Thoracic aorta (tissue), 2 donors: ENCODE results near the gene DOC2A. TPM values are rescaled to one million over a fixed set of nuclear protein-coding genes. Genes with fewer than 3 reads are reported as not detected.
"Not testable (repeated sequence)": the region's sequence is repeated elsewhere in the genome, so short reads cannot be mapped to it uniquely, and the experiment has no call there.

ENCODE experiments used
- ATAC-seq: fragments of 150-250 bp; one replicate; pipeline ENCODE4 v1.8.0; 2017; ENCODE audit warnings: low read depth; ENCODE audit not compliant: insufficient number of reproducible peaks, low FRiP score
- DNase-seq: peaks from one replicate; pipeline ENCODE4 v3.0.0-alpha.2; 2020; ENCODE audit warnings: low spot score
- H3K27ac ChIP-seq, 2 donors: fragments of 200-600 bp; sonication (generic); 1 replicate in 1 of 2; 2 replicates in 1 of 2; pipeline ENCODE4 v1.5.1; 2016; ENCODE audit warnings: mild to moderate bottlenecking in 2 of 2, moderate library complexity in 2 of 2
- H3K27me3 ChIP-seq: fragments of 200-600 bp; sonication (generic); replicated peaks from 2 replicates; pipeline ENCODE4 v1.6.0; 2016; ENCODE audit warnings: mild to moderate bottlenecking; ENCODE audit not compliant: insufficient read depth
- H3K36me3 ChIP-seq: fragments of 200-600 bp; sonication (generic); one replicate; pipeline ENCODE4 v1.5.1; 2016
- H3K4me1 ChIP-seq, 2 donors: fragments of 200-600 bp; sonication (generic); 1 replicate in 1 of 2; 2 replicates in 1 of 2; pipeline versions ENCODE4 v1.5.1 to v1.6.0; 2016; ENCODE audit warnings: low read depth in 2 of 2, mild to moderate bottlenecking in 1 of 2; ENCODE audit not compliant: control insufficient read depth in 1 of 2
- H3K4me3 ChIP-seq: fragments of 200-600 bp; sonication (generic); 2 replicates; pipeline ENCODE4 v1.5.1; 2016; ENCODE audit warnings: mild to moderate bottlenecking
- H3K9me3 ChIP-seq: fragments of 200-600 bp; sonication (generic); 2 replicates; pipeline ENCODE4 v1.5.1; 2016
- CTCF ChIP-seq: fragments of 200-600 bp; sonication (generic); IDR thresholded peaks from one replicate; pipeline ENCODE4 v1.5.1; 2019; ENCODE audit warnings: antibody characterized with exemption
- total RNA-seq, 2 donors: library from RNA; depleted of rRNA; stranded (reverse); fragments of >200 nt; gene quantifications; one replicate each; pipeline versions ENCODE4 v1.1.0 to v1.2.3, GENCODE V29; 2016

DOC2A gene
- total RNA-seq, 2 donors from 2014 or later: 0.56 TPM; not detected in 1

GRCh38 chr16:30022887-30023286 lies 12.1 kb upstream of the DOC2A start, which contains the start of gene C16orf92:
C16orf92 (plus strand) TSS chr16:30023198; CDS start chr16:30023341, 143 bp downstream.
- TF ChIP-seq CTCF: no peak
- peaks cover 2 to 10% of the 10 kb centered on the region in 2 donors for H3K4me1 ChIP-seq
- DNase-seq (no peak), ATAC-seq (no peak)
- no peaks in the 10 kb centered on the region for H3K27me3 ChIP-seq
- no peak within 1 kb of the TSS for H3K4me3 ChIP-seq
- no peaks in the 10 kb centered on the region for H3K9me3 ChIP-seq
- H3K36me3 ChIP-seq: no peaks in the 10 kb centered on the region
- no peak within 1 kb of the TSS for H3K27ac ChIP-seq

DNA sequence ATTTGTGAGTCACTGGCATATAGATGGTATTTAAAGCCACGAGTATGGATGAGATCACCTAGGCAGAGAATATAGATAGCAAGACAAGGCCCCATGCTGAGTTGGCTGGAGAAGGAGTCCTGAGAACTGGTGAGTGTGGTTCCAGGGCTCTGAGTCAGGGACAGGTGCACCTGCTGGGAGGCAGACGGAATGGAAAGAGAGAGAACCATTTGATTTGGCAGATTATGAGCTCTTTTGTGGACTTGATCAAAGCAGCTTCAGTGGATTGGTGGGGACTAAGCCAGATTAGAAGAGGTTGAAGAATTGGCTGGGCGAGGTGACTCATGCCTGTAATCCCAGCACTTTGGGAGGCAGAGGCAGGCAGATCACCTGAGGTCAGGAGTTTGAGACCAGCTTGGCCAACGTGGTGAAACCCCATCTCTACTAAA lies 7.9 kb upstream of the DOC2A start:
- no peak for TF ChIP-seq CTCF
- Histone ChIP-seq H3K4me1 (peaks cover 2 to 10% of the 10 kb centered on the region in 2 donors), H3K36me3 (no peaks in the 10 kb centered on the region), H3K27ac (no peak overlapping the region), H3K27me3 (no peaks in the 10 kb centered on the region), H3K9me3 (no peaks in the 10 kb centered on the region), H3K4me3 (no peak overlapping the region)
- DNase-seq (no peak), ATAC-seq (no peak)

DNA sequence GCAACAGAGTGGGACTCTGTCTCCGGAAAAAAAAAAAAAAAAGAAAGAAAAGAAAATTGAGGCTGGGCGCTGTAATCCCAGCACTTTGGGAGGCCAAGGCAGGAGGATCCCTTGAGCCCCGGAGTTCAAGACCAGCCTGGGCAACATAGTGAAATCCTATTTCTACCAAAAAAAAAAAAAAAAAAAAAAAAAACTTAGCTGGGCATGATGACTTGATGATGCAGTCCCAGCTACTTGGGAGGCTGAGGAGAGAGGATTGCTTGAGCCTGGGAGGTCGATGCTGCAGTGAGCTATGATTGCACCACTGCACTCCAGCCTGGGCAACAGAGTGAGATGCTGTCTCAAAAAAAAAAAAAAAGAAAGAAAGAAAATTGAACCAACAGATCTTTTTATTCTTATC lies 7.1 kb upstream of the DOC2A start:
- H3K36me3 ChIP-seq, H3K9me3 ChIP-seq, H3K27ac ChIP-seq, H3K4me3 ChIP-seq, H3K27me3 ChIP-seq, ATAC-seq, DNase-seq: not testable (repeated sequence)
- H3K4me1 ChIP-seq: peaks cover 2 to 10% of the 10 kb centered on the region in 2 donors

DNA sequence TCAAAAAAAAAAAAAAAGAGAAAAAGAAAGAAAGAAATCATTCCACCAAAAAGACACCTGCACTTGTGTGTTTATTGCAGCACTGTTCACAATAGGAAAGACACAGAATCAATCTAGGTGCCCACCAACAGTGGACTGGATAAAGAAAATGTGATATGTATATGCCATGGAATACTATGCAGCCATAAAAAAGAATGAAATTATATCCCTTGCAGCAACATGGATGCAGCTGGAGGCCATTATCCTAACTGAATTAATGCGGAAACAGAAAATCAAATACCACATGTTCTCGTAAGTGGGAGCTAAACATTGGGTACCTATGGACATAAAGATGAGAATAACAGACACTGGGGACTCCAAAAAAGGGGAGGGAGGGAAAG lies 6.4 kb upstream of the DOC2A start:
- Histone ChIP-seq H3K27me3 (no peaks in the 10 kb centered on the region), H3K36me3 (no peaks in the 10 kb centered on the region)

GRCh38 chr16:30016555-30017276 lies 5.9 kb upstream of the DOC2A start:
- TF ChIP-seq CTCF: no peak
- DNase-seq: no peak
- Histone ChIP-seq H3K4me1 (peaks cover 2 to 14% of the 10 kb centered on the region in 2 donors), H3K36me3 (no peaks in the 10 kb centered on the region), H3K27me3 (peaks cover 3% of the 10 kb centered on the region), H3K9me3 (no peaks in the 10 kb centered on the region), H3K27ac (no peak overlapping the region), H3K4me3 (no peak overlapping the region)
- no peak for ATAC-seq

More for the DNA sequence above, 6.4 kb upstream of the DOC2A start:
- H3K9me3 ChIP-seq: no peaks in the 10 kb centered on the region
- no peak overlapping the region for H3K4me3 ChIP-seq
- H3K4me1 ChIP-seq: peaks cover 2 to 11% of the 10 kb centered on the region in 2 donors
- ATAC-seq: no peak
- DNase-seq: no peak
- no peak overlapping the region for H3K27ac ChIP-seq
- TF ChIP-seq CTCF: no peak

- not testable (repeated sequence) for ATAC-seq
Observed at GRCh38 chr16:30015450-30015849, 4.6 kb upstream of the DOC2A start.

DNA sequence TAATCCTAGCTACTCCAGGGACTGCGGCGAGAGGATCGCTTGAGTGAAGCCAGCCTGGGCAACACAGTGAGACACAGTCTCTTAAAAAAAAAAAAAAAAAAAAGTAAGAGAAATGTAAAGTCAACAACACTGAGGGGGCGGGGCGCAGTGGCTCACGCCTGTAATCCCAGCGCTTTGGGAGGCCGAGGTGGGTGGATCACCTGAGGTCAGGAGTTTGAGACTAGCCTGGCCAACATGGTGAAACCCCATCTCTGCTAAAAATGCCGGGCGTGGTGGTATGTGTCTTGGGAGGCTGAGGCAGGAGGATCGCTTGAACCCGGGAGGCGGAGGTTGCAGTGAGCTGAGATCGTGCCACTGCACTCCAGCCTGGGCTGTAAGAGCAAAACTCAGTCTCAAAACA lies 1.8 kb upstream of the DOC2A start:
- not testable (repeated sequence) for ATAC-seq, H3K27ac ChIP-seq, DNase-seq, H3K36me3 ChIP-seq, H3K4me3 ChIP-seq, H3K9me3 ChIP-seq
- Histone ChIP-seq H3K4me1 (peaks cover 11 to 25% of the 10 kb centered on the region in 2 donors), H3K27me3 (peaks cover 15% of the 10 kb centered on the region)

More at GRCh38 chr16:30015450-30015849, 4.6 kb upstream of the DOC2A start:
- not testable (repeated sequence) for H3K27ac ChIP-seq, H3K27me3 ChIP-seq, H3K36me3 ChIP-seq, H3K9me3 ChIP-seq, H3K4me3 ChIP-seq, DNase-seq
- peaks cover 10 to 19% of the 10 kb centered on the region in 2 donors for H3K4me1 ChIP-seq
